HUDEP-2 (cell line): ENCODE data around the gene ATP5MG.
"Not testable (repeated sequence)": the region's sequence is repeated elsewhere in the genome, so short reads cannot be mapped to it uniquely, and the experiment has no call there.

ENCODE experiments used
- DNase-seq, 76 experiments: peaks; one replicate each; lab custom pipeline; 2025; ENCODE audit not compliant: unreplicated experiment in 76 of 76; lab: John Stamatoyannopoulos, UW

ATP5MG gene

GRCh38 chr11:118406599-118407166 lies 5.3 kb downstream of the ATP5MG start:
- DNase-seq: no peak

- DNase-seq: no peak
Observed at GRCh38 chr11:118410055-118410745, 8.8 kb downstream of the ATP5MG start.

DNA sequence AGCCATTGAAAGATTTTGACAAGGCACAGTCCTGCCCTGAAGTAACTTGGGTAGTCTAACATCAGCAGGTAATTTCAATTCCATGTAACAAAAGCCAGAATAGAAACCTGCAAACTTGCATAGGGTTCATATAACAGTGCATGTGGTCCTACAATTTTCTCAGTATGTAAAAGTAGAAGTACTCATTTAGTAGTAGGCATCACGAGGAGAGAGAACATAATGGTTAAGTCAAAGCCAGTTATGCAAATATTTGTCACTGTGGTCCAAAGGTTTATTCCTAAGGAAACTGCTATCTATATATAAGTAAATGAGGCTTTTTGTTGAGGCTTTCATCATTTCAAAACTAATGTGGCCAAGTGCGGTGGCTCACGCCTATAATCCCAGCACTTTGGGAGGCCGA lies 10.1 kb downstream of the ATP5MG start:
- no peak for DNase-seq

GRCh38 chr11:118412921-118413320 lies 11.5 kb downstream of the ATP5MG start:
- no peak for DNase-seq

- peak in 26 of 76 experiments; percentile 7 to 73 (median 33) for DNase-seq
Observed at GRCh38 chr11:118415062-118415738, 13.8 kb downstream of the ATP5MG start.

GRCh38 chr11:118415739-118416068 lies 14.3 kb downstream of the ATP5MG start:
- DNase-seq: peak in 74 of 76 experiments; percentile 15 to 97 (median 84)

DNA sequence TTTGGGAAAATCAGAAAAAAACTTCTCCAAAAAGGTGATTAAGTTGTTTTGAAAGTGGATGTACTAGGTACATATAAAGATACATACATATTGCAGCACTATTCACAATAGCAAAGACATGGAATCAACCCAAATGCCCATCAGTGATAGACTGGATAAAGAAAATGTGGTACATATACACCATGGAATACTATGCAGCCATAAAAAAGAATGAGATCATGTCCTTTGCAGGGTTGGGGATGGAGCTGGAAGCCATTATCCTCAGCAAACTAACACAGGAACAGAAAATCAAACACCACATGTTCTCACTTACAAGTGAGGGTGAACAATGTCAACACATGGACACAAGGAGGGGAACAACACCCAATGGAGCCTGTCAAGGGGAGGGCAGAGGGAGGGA lies 15.5 kb downstream of the ATP5MG start:
- DNase-seq: not testable (repeated sequence)

DNA sequence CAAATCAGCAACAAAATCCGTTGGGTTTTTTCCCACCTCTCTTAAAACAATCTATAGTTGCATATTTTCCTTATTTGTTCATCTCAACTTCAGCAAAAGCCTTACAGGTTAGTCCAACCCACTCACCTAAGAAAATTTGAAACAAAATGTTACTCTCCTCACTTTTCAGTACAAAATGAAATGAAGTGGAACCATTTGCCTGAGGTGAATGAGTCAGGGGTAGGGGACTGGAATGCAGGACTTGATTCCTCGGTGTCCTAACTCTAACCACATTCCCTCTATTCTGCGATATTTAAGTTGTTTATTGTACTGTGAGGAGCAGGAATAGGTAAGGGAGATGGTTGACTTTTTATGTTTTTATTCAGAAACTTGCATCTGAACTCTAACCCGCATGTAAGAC lies 16.4 kb downstream of the ATP5MG start:
- DNase-seq: no peak

DNA sequence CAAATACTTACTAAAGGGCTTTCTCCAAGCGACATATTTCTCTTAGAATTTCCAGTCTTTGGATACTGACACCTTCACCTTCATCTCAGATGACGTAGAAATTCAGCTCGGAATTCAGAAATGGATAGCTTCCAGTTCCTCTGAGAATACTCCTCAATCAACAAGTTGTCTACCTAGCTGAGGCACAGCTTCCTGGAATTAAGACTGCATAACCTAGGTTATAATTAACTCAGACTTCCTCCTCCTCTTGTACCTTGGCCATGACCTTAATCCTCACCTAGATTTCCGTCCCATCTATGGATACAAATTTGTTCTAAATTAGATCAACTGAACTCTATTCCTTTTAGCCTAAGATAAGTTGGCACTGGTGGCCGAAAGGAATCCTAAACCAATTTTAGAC lies 17.4 kb downstream of the ATP5MG start:
- DNase-seq: no peak

DNA sequence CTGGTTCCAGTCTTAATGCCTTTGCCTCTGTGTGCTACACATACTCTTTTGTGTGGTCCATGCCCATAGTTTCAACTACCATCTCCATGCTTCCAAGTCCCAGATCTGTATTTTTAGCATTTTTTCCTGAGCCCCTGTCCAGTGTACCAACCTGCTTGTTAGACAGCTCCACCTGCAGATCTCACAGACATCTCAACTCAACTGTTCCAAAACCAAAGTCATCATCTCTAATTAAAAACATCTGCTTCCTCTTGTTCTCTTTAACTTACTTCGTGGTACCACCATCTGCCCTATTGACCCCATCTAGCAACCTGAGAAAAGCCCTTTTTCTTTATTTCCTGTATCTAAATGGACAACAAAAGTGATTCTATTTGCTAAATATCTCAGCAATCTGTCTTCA lies 26.3 kb downstream of the ATP5MG start:
- DNase-seq: no peak

- DNase-seq: peak in 2 of 76 experiments; percentile 6 to 10
Observed at GRCh38 chr11:118430956-118431355, 29.6 kb downstream of the ATP5MG start.

GRCh38 chr11:118434123-118434552 lies 32.7 kb downstream of the ATP5MG start:
- peak in 5 of 76 experiments; percentile 3 to 46 (median 18) for DNase-seq

- peak in 31 of 76 experiments; percentile 0 to 44 (median 20) for DNase-seq
Observed at GRCh38 chr11:118434553-118435289, 33.3 kb downstream of the ATP5MG start.

DNA sequence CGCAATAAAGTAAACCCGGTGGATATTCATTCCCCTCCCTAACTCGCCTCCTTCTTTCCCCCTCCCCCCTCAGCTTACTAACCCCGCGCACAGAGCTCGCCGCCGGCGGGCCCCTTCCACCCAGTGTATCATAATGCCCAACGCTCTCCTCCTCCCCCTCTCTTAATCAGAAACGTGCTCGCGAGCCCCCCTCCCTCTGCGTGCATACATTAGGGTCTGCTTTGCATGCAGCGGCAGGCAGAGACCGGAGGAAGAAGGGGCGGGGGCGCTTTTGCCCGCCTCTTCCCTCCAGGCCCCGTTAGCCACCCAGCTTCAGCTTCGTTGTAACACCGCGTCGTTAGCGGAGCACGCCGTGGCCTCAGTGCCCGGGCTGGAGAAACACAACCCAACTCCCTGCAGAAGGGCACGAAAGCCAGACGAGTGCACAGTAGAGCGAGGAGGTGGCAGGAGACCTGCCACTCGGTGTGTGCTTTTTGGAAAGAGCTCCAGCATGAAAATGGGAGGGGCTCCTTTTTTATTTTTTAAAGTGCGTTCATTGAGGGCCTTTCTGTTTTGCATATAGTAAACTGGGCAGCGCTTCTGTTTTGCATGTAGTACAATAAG lies 34.0 kb downstream of the ATP5MG start:
- peak in 57 of 76 experiments; percentile 11 to 70 (median 45) for DNase-seq

DNA sequence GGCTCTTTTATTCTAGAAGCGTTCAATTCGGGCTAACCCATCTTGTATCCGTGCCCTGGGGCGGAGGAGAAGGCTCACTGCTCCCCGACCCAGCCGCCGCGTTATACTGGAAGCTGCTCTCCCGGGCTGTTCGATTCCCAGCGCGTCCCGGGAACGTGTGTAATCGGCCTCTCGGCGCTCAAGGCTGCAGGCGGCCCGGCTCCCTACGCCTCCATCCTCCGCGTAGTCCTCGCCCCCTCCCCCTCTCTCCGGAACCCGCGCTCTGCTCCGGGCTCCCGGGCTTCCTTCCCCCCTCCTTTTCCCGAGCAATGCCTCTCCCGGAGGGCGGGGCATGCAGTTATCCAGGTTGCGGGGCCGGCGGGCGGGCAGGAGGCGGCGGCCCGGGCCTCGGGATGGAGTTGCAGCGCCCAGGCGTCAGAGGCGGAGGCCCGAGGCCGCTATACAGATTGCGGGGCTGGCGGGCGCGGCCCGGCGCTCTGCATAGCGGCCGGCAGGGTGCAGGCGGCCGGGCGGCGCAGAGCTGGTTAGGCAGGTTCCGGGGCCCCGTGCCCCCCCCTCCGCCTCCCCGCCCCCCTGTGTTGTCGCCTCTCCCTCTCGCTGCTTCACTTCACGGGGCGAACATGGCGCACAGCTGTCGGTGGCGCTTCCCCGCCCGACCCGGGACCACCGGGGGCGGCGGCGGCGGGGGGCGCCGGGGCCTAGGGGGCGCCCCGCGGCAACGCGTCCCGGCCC lies 34.7 kb downstream of the ATP5MG start, which contains the start of gene KMT2A:
TSS of gene KMT2A (plus strand) at position 600 of the 732 bp plus-strand sequence. CDS start at position 621, 21 bp downstream.
- peak in 75 of 76 experiments; percentile 38 to 97 (median 92) for DNase-seq

DNA sequence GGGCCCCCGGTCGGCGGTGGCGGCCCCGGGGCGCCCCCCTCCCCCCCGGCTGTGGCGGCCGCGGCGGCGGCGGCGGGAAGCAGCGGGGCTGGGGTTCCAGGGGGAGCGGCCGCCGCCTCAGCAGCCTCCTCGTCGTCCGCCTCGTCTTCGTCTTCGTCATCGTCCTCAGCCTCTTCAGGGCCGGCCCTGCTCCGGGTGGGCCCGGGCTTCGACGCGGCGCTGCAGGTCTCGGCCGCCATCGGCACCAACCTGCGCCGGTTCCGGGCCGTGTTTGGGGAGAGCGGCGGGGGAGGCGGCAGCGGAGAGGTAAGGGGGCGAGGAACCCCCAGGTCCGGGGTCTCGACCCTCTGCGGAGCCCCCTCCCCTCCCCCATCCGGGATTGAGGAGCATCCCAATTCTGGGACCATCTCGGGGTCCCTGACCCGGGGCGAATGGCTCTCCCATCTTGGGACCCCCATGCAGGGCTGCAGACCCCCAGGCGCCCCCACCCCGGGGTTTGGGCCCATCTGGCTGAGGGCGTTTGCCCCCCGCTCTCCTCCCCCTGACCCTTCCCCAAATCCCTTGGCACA lies 35.3 kb downstream of the ATP5MG start:
- peak in 2 of 76 experiments; percentile 3 to 11 for DNase-seq

DNA sequence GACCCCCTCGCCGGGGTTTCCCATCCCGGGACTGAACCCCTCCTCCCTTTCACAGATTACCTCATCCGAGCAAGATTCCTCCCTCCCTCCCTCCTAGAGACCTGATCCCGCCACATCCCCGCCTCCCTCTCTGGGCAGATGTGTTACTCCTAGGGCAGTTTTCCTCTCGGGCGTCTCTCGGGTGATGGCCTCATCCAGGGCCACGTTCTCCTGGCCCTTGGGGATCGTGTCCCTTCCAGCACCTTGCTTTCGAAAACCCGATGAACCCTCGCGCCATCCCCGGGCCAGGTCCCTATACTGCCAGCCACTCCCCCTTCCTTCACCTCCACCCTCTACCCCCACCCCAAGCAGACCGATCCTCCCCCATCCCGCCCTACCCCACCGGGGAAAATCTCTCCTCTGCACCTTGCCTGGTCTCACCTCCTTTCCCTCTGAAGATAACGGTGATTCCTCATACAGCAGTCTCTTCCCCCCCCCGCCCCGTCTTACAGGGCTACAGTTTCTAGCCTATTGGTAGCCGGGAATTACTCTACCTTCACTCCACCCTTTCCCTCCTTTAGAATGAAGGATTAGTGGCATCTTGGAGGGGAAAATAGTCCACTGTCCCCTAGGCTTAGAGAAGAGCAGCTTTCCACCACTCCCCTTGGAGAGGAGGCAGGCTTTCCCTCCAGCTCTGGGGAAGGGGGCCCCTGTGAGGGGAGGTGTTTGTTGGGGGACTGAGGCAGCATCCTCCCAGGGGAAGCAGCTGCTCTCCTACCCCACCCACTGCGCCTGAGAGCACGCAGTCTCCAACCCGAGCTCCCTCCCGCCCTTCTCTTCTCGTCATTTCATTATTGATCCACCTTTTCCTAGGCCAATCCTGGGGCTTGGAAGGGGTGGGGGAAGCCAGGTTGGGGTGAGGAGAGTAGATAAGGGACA lies 36.1 kb downstream of the ATP5MG start:
- peak in 42 of 76 experiments; percentile 4 to 48 (median 22) for DNase-seq

GRCh38 chr11:118438314-118438931 lies 37.0 kb downstream of the ATP5MG start:
- DNase-seq: peak in 62 of 76 experiments; percentile 3 to 72 (median 37)
